MCF 10A (cell line): ENCODE results near the gene SYCP2L. TPM values are rescaled to one million over a fixed set of nuclear protein-coding genes. Genes with fewer than 3 reads are reported as not detected.

Experiments used
- BruUV-seq: library from RNA; stranded (reverse); fragments of 400-500 nt; replicated peaks from 2 replicates; lab custom pipeline; 2021; lab: Mats Ljungman, UMichigan
- CTCF ChIA-PET: fragments of 300-600 bp; sonication (Branson Sonifier 250); formaldehyde crosslinking; extraction: SDS; loops from one replicate; lab custom pipeline; 2021; ENCODE audit warnings: antibody characterized with exemption, inconsistent platforms; lab: Yijun Ruan, JAX
- POLR2A ChIA-PET: fragments of 300-600, 350-650 bp; sonication (Branson Sonifier 250); formaldehyde crosslinking; extraction: SDS; loops from one replicate; lab custom pipeline; 2020; ENCODE audit warnings: antibody characterized with exemption, inconsistent platforms; lab: Yijun Ruan, JAX
- DNase-seq: peaks from one replicate; pipeline ENCODE4 v3.0.0-alpha.2; 2018; ENCODE audit not compliant: unreplicated experiment
- H3K27ac Mint-ChIP-seq: one replicate; pipeline ENCODE4 v1.8.0; 2022; ENCODE audit warnings: mild to moderate bottlenecking, low read depth, mixed read lengths; ENCODE audit not compliant: unreplicated experiment
- H3K27me3 Mint-ChIP-seq: one replicate; pipeline ENCODE4 v1.8.0; 2022; ENCODE audit warnings: mixed read lengths; ENCODE audit not compliant: insufficient read depth, unreplicated experiment
- H3K36me3 Mint-ChIP-seq: one replicate; pipeline ENCODE4 v1.8.0; 2022; ENCODE audit warnings: mild to moderate bottlenecking, moderate library complexity, mixed read lengths; ENCODE audit not compliant: insufficient read depth, unreplicated experiment
- H3K4me1 Mint-ChIP-seq: one replicate; pipeline ENCODE4 v1.8.0; 2022; ENCODE audit warnings: mixed read lengths; ENCODE audit not compliant: insufficient read depth, unreplicated experiment
- H3K4me3 Mint-ChIP-seq: one replicate; pipeline ENCODE4 v1.8.0; 2022; ENCODE audit warnings: mild to moderate bottlenecking, moderate library complexity, mixed read lengths; ENCODE audit not compliant: unreplicated experiment
- H3K9me3 Mint-ChIP-seq: one replicate; pipeline ENCODE4 v1.8.0; 2022; ENCODE audit warnings: mixed read lengths; ENCODE audit not compliant: unreplicated experiment
- intact Hi-C: fragments of 100-400 bp; cut with micrococcal nuclease; formaldehyde crosslinking; loops from 2 replicates; pipeline ENCODE4 v1.14.1; 2022
- total RNA-seq: library from RNA; stranded (reverse); gene quantifications from 2 replicates; pipeline ENCODE4 v1.2.3, GENCODE V29; 2022
- TF ChIP-seq, protein P1 (sequence below): fragments of 200-600 bp; IDR thresholded peaks from one replicate; pipeline ENCODE4 v1.8.0; 2022; ENCODE audit warnings: antibody characterized with exemption, mild to moderate bottlenecking; ENCODE audit not compliant: unreplicated experiment

Gene SYCP2L
- total RNA-seq, 1 experiment from 2014 or later = not detected

DNA sequence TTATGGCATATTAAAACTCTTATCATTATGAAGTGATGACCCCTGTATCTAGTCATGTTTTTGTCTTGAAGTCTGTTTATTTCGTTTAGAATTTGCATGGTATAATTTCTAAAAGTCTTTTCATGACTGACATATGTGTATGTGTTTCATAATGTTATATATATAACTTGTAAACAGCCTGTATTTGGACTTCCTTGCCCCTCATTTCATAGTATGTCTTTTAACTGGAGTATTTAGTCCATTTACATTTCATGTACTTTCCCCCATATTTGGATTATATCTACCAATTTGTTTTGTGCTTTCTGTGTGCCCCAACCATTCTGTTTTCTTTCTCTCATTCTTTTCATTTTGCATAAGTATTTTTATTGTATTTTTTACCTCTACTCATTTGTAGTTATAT lies 59.0 kb downstream of the SYCP2L start:
- ChIA-PET POLR2A (no interaction called here), CTCF (no interaction called here)
- Mint-ChIP-seq H3K36me3 (no peaks in the 10 kb centered on the region), H3K27ac (no peak overlapping the region), H3K4me3 (no peak overlapping the region), H3K9me3 (no peaks in the 10 kb centered on the region), H3K4me1 (no peaks in the 10 kb centered on the region), H3K27me3 (no peaks in the 10 kb centered on the region)
- intact Hi-C loops = no loop called here
- no peak for DNase-seq
- TF ChIP-seq, protein P1, sequence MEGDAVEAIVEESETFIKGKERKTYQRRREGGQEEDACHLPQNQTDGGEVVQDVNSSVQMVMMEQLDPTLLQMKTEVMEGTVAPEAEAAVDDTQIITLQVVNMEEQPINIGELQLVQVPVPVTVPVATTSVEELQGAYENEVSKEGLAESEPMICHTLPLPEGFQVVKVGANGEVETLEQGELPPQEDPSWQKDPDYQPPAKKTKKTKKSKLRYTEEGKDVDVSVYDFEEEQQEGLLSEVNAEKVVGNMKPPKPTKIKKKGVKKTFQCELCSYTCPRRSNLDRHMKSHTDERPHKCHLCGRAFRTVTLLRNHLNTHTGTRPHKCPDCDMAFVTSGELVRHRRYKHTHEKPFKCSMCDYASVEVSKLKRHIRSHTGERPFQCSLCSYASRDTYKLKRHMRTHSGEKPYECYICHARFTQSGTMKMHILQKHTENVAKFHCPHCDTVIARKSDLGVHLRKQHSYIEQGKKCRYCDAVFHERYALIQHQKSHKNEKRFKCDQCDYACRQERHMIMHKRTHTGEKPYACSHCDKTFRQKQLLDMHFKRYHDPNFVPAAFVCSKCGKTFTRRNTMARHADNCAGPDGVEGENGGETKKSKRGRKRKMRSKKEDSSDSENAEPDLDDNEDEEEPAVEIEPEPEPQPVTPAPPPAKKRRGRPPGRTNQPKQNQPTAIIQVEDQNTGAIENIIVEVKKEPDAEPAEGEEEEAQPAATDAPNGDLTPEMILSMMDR = no peak
- BruUV-seq = no TSS peak

DNA sequence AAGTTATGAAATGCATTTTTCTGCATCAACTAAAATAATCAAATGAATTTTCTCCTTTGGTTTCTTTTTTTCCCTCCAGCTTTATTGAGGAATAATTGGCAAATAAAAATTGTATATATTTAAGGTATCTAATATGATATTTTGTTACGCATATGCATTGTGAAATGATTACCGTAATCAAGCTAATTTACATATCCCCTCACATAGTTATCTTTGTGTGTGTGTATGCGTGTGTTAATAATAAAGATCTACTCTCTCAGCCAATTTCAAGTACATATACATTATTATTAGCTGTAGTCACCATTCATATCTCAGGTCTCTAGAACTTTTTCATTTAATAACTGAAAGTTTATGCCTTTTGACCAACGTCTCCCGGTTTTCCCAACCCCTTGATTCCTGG lies 61.1 kb downstream of the SYCP2L start:
- no peak for DNase-seq
- Mint-ChIP-seq H3K27me3 (no peaks in the 10 kb centered on the region), H3K4me1 (no peaks in the 10 kb centered on the region), H3K4me3 (no peak overlapping the region), H3K36me3 (no peaks in the 10 kb centered on the region), H3K9me3 (no peaks in the 10 kb centered on the region), H3K27ac (no peak overlapping the region)
- TF ChIP-seq, protein P1 = no peak
- intact Hi-C loops = no loop called here
- ChIA-PET POLR2A (interaction anchor here (0.6 kb wide), 1 partner anchor 59 kb away, joined by 3 read pairs; no protein-coding TSS in a partner anchor), CTCF (interaction anchor here (0.6 to 10.0 kb wide), 2 partner anchors 121 to 548 kb away, joined by 4 to 285 read pairs; no protein-coding TSS in a partner anchor)
- no TSS peak for BruUV-seq

DNA sequence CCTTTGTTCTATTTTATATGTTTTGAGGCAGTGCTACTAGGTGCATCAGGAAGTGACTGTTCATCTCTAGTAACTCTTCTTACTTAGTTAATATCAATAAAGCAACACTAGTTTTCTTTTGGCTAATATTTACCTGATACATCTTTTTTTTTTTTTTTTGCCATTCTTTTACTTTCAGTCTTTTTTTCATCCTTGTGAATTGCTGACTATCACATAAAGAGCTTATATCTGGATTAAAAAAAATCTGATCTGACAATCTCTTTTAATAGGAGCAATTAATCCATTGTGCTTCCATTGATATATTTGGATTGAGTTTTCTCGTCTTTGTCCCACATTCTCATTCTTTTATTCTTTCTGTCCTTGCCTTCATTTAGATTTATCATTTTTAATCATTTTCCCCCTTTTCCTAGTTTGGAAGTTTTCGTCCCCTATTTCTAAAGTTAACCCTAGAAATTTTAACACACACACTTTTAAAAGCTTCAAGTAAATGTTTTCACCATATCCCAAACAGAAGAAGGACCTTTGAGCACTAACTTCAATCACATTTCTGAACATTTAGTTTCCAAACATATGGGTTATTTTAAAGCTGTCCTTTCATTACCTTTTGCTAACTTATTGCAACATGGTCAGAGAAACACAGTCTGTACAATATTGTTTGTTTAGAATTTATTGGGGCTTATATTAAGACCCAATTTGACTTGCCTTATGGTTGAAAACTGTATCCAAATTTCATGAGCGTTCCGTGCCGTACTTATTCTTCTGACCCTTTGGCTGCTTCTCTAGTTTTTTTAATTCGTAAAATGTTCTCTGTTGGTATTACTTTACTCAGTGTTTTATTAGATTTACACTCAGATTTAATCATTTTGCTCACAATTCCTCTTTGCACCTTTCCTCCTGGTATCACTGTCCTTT lies 63.0 kb downstream of the SYCP2L start:
- BruUV-seq = no TSS peak
- Mint-ChIP-seq H3K4me3 (no peak overlapping the region), H3K4me1 (peaks cover 5% of the 10 kb centered on the region), H3K36me3 (no peaks in the 10 kb centered on the region), H3K27me3 (no peaks in the 10 kb centered on the region), H3K27ac (no peak overlapping the region), H3K9me3 (peaks cover 6% of the 10 kb centered on the region)
- DNase-seq = no peak
- intact Hi-C loops = no loop called here
- ChIA-PET POLR2A (no interaction called here), CTCF (interaction anchor here (0.6 to 10.0 kb wide), 5 partner anchors 11 to 626 kb away, joined by 3 to 285 read pairs (median 3); no protein-coding TSS in a partner anchor)
- TF ChIP-seq, protein P1 = no peak

DNA sequence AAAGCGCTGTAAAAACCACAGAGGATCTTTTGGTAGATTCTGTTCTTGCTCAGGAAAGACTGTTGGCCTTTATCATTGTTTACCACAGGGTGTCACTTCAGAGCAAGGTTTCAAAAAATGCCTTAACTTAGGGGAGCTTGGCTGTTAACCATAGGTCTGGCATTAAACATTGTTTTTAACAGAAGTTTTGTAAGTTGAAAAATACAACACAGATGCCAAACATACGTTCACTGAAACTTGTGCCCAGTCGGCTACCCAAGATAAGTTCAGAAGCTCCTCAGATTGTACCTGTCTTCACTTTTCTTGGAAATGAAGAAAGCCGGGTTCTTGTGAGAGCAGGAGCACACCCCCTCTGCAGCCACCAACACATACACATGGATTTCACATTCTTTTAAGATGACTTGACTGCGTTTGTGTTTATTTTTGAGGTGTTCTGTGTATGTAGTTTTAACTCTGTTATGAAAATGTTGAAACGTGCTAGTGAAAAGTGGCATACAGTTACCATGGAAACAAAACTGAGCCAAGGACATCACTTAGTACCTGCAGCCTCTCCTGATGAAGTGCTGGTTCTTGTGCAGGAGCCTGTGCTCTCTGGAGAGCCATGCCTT lies 64.9 kb downstream of the SYCP2L start:
- Mint-ChIP-seq H3K27ac (no peak overlapping the region), H3K9me3 (peaks cover 6% of the 10 kb centered on the region), H3K27me3 (no peaks in the 10 kb centered on the region), H3K4me1 (peaks cover 5% of the 10 kb centered on the region), H3K36me3 (no peaks in the 10 kb centered on the region), H3K4me3 (no peak overlapping the region)
- TF ChIP-seq, protein P1 = peak; percentile 58
- CTCF ChIA-PET = interaction anchor here (0.6 to 10.0 kb wide), 24 partner anchors 11 to 1708 kb away, joined by 3 to 285 read pairs (median 4); no protein-coding TSS in a partner anchor
- intact Hi-C loops = loop anchor here (1.0 kb wide), 4 partner anchors 118 to 624 kb away; no protein-coding TSS in a partner anchor
- peak; percentile 63 for DNase-seq
- POLR2A ChIA-PET = interaction anchor here (0.8 to 1.8 kb wide), 6 partner anchors 9 to 546 kb away, joined by 3 to 8 read pairs (median 3); no protein-coding TSS in a partner anchor
- no TSS peak for BruUV-seq
